ENCODE data around the gene RIC1. TPM values are rescaled to one million over a fixed set of nuclear protein-coding genes. Genes with fewer than 3 reads are reported as not detected.

Gene RIC1
- total and polyA plus RNA-seq, 2 of the 4 experiments (the other 2 are of a cell fraction): 28.8 to 76.9 TPM

GRCh38 chr9:5628183-5628529 lies 751 bp upstream of the RIC1 start:
- Histone ChIP-seq H3K14ac (replicated peaks; ENCODE audit: low read depth, low read length) (peak overlapping the region; percentile 93), H3K23ac (ENCODE audit: low read depth, low read length) (peak overlapping the region; percentile 97), H2BK20ac (ENCODE audit: low read depth, low read length) (peak overlapping the region; percentile 70), H3K79me1 (ENCODE audit: low read depth in 1 of 2, low read length in 2 of 2) (peaks cover 15 to 40% of the 10 kb centered on the region in 2 experiments), H3K56ac (ENCODE audit: extremely low read depth, insufficient read depth, low read length) (peak overlapping the region; percentile 88), H2AFZ (replicated peaks; ENCODE audit: low read length, poor library complexity) (peak overlapping the region; percentile 97), H3K36me3 (ENCODE audit: control insufficient read depth, insufficient read depth, low read length) (no peaks in the 10 kb centered on the region), H3K27ac (ENCODE audit: insufficient read depth, low read length) (peak overlapping the region; percentile 99), H2BK5ac (ENCODE audit: low read depth, low read length, poor library complexity, severe bottlenecking) (peak overlapping the region; percentile 87), H3K27me3 (ENCODE audit: control insufficient read depth, insufficient read depth, low read length) (no peaks in the 10 kb centered on the region), H3K4me3 (ENCODE audit: insufficient read depth, low read depth, low read length) (peak overlapping the region; percentile 75), H2BK120ac (ENCODE audit: low read depth, low read length) (peak overlapping the region; percentile 74), H2AK9ac (replicated peaks; ENCODE audit: low read depth, low read length, poor library complexity) (peak overlapping the region; percentile 86), H4K5ac (ENCODE audit: low read depth, low read length) (peak overlapping the region; percentile 75; the same call in 1 of the 2 replicates), H3K9me1 (ENCODE audit: insufficient read depth, low read length) (no peaks in the 10 kb centered on the region; the same call in 1 of the 2 replicates), H3K9ac (ENCODE audit: low read depth, low read length) (peak overlapping the region; percentile 92), H2BK15ac (ENCODE audit: low read depth, low read length) (peak overlapping the region; percentile 99), H4K8ac (ENCODE audit: low read depth in 2 of 2, low read length in 2 of 2) (peak overlapping the region; percentile 57 to 62), H3K18ac (ENCODE audit: low read depth, low read length) (peak overlapping the region; percentile 59; the same call in 1 of the 2 replicates), H4K20me1 (ENCODE audit: insufficient read depth, low read length) (peaks cover 27% of the 10 kb centered on the region), H3K4me2 (ENCODE audit: low read depth, low read length) (peak overlapping the region; percentile 98), H3K4ac (ENCODE audit: low read depth, low read length) (peak overlapping the region; percentile 88), H2AK5ac (ENCODE audit: low read depth, low read length) (peak overlapping the region; percentile 78), H3K4me1 (ENCODE audit: control insufficient read depth, insufficient read depth, low read length) (peaks cover 2% of the 10 kb centered on the region; the same call in 1 of the 2 replicates), H4K91ac (ENCODE audit: insufficient read depth, low read depth, low read length) (peak overlapping the region; percentile 94), H3K9me3 (ENCODE audit: control insufficient read depth, insufficient read depth, low read length) (no peaks in the 10 kb centered on the region)
- DNase-seq (no peak), ATAC-seq (ENCODE audit: low read depth) (no peak)
- in situ Hi-C loops (cut with MboI; ENCODE audit: low sequenced_read_pairs): no loop called here
- intact Hi-C loops (cut with micrococcal nuclease): no loop called here
- no peak for TF ChIP-seq RAD21 (IDR thresholded peaks at IDR 0.05; ENCODE audit: low read length)
- TF ChIP-seq SMC3 (IDR thresholded peaks at IDR 0.05; ENCODE audit: low read depth, low read length): no peak
- no peak for TF ChIP-seq CHD1 (IDR thresholded peaks at IDR 0.05; ENCODE audit: low read depth, low read length)
- TF ChIP-seq CTCF (conservative IDR thresholded peaks at IDR 0.05; ENCODE audit: low read depth, low read length): no peak
- no peak for TF ChIP-seq POLR2A (IDR thresholded peaks at IDR 0.05; ENCODE audit: low read depth, low read length)
- no peak for TF ChIP-seq USF2 (IDR thresholded peaks at IDR 0.05; ENCODE audit: low read depth, low read length)
- TF ChIP-seq RCOR1 (IDR thresholded peaks at IDR 0.05; ENCODE audit: insufficient replicate concordance, low read length): no peak
- no peak for TF ChIP-seq BHLHE40 (IDR thresholded peaks at IDR 0.05; ENCODE audit: low read depth, low read length)
- TF ChIP-seq ELK1 (IDR thresholded peaks at IDR 0.05; ENCODE audit: borderline replicate concordance, low read depth, low read length): no peak
- no peak for TF ChIP-seq MAFK (IDR thresholded peaks at IDR 0.05; ENCODE audit: low read depth, low read length)
- no peak for TF ChIP-seq MAZ (IDR thresholded peaks at IDR 0.05; ENCODE audit: borderline replicate concordance, low read depth, low read length)
- no peak for TF ChIP-seq RFX5 (IDR thresholded peaks at IDR 0.05; ENCODE audit: low read depth, low read length)
- no peak for TF ChIP-seq CEBPB (IDR thresholded peaks at IDR 0.05; ENCODE audit: low read depth, low read length)
- TF ChIP-seq FOS (IDR thresholded peaks at IDR 0.05; ENCODE audit: low read depth, low read length): no peak
- no peak for TF ChIP-seq MXI1 (IDR thresholded peaks at IDR 0.05; ENCODE audit: borderline replicate concordance, low read depth, low read length)
- ChIA-PET CTCF (interaction anchor here (0.7 kb wide), 1 partner anchor 796 kb away, joined by 3 read pairs; no protein-coding TSS in a partner anchor), POLR2A (ENCODE audit: unreplicated experiment) (interaction anchor here (0.6 kb wide), 1 partner anchor 86 kb away, joined by 5 read pairs; no protein-coding TSS in a partner anchor)
- 16% methylated on average over 2 of the region's 7 CpGs; no CpG with 5 or more reads in 1 of the 2 experiments for WGBS, 2 experiments (ENCODE audit: extremely low coverage in 2 of 2, insufficient read length in 1 of 2)
- TSS peak; percentile 80 for BruUV-seq (replicated peaks)
- dilution Hi-C loops (cut with HindIII; ENCODE audit: low sequenced_read_pairs, unreplicated experiment): no loop called here
